GM21423 (cell line): ENCODE results near the gene VWC2.
A peak's percentile ranks its signal among the peaks of the same experiment; 100 is the strongest.
"Not testable (repeated sequence)": the region's sequence is repeated elsewhere in the genome, so short reads cannot be mapped to it uniquely, and the experiment has no call there.

ENCODE experiments used
- ATAC-seq: cut with Tn5 transposase; IDR thresholded peaks from one replicate; pipeline ENCODE4 v1.9.1; 2021; ENCODE audit warnings: mild to moderate bottlenecking, moderate library complexity; ENCODE audit not compliant: unreplicated experiment

Gene VWC2

GRCh38 chr7:49848211-49848841, 74.9 kb downstream of the VWC2 start:
- ATAC-seq = no peak

GRCh38 chr7:49850921-49851613, 77.6 kb downstream of the VWC2 start:
- ATAC-seq = no peak

- not testable (repeated sequence) for ATAC-seq
Observed at GRCh38 chr7:49851614-49851934, 78.1 kb downstream of the VWC2 start.

GRCh38 chr7:49852619-49853462, 79.4 kb downstream of the VWC2 start:
- ATAC-seq = peak; percentile 67

GRCh38 chr7:49855281-49855980, 82.0 kb downstream of the VWC2 start:
- ATAC-seq = no peak

GRCh38 chr7:49860293-49860692, 86.9 kb downstream of the VWC2 start:
- no peak for ATAC-seq

GRCh38 chr7:49866076-49866735, 92.8 kb downstream of the VWC2 start:
- no peak for ATAC-seq

- ATAC-seq = no peak
Observed at GRCh38 chr7:49866910-49867309, 93.5 kb downstream of the VWC2 start.

- no peak for ATAC-seq
Observed at GRCh38 chr7:49873420-49873819, 100.0 kb downstream of the VWC2 start.

GRCh38 chr7:49875336-49875735, 101.9 kb downstream of the VWC2 start:
- ATAC-seq = no peak

- ATAC-seq = no peak
Observed at GRCh38 chr7:49876202-49876601, 102.8 kb downstream of the VWC2 start.

GRCh38 chr7:49878089-49878488, 104.7 kb downstream of the VWC2 start:
- ATAC-seq = no peak

- ATAC-seq = no peak
Observed at GRCh38 chr7:49878627-49879026, 105.2 kb downstream of the VWC2 start.

GRCh38 chr7:49883933-49884332, 110.5 kb downstream of the VWC2 start:
- no peak for ATAC-seq

- ATAC-seq = no peak
Observed at GRCh38 chr7:49885593-49886285, 112.3 kb downstream of the VWC2 start.

GRCh38 chr7:49892481-49892880, 119.0 kb downstream of the VWC2 start:
- ATAC-seq = no peak

- ATAC-seq = no peak
Observed at GRCh38 chr7:49893131-49893530, 119.7 kb downstream of the VWC2 start.

- ATAC-seq = no peak
Observed at GRCh38 chr7:49894543-49894942, 121.1 kb downstream of the VWC2 start.

- no peak for ATAC-seq
Observed at GRCh38 chr7:49911909-49912308, 138.5 kb downstream of the VWC2 start.

GRCh38 chr7:49926720-49927119, 153.3 kb downstream of the VWC2 start:
- ATAC-seq = no peak
